ENCODE results near the gene CTSA.
"Not testable (repeated sequence)": the region's sequence is repeated elsewhere in the genome, so short reads cannot be mapped to it uniquely, and the experiment has no call there.

The CTSA gene

GRCh38 chr20:45867136-45867818 is 23.9 kb upstream of the CTSA start:
- DNase-seq, result no peak

GRCh38 chr20:45867819-45868176 is 23.3 kb upstream of the CTSA start:
- no peak for DNase-seq

GRCh38 chr20:45872626-45873025 is 18.5 kb upstream of the CTSA start:
- DNase-seq, result no peak

- DNase-seq, result no peak
Observed at GRCh38 chr20:45873409-45874103, 17.6 kb upstream of the CTSA start.

GRCh38 chr20:45874104-45874481 is 17.0 kb upstream of the CTSA start:
- DNase-seq, result not testable (repeated sequence)

- no peak for DNase-seq
Observed at GRCh38 chr20:45874576-45874975, 16.6 kb upstream of the CTSA start.

- no peak for DNase-seq
Observed at GRCh38 chr20:45878076-45878761, 12.9 kb upstream of the CTSA start.

- peak; percentile 99 for DNase-seq
Observed at GRCh38 chr20:45880988-45881788, 9.9 kb upstream of the CTSA start, which contains the start of gene ZSWIM1. ZSWIM1 (plus strand) TSS chr20:45881227; CDS start chr20:45882593, 1,366 bp downstream.

- no peak for DNase-seq
Observed at GRCh38 chr20:45882469-45883099, 8.6 kb upstream of the CTSA start.

- no peak for DNase-seq
Observed at GRCh38 chr20:45883100-45883469, 8.1 kb upstream of the CTSA start.

- DNase-seq, result no peak
Observed at GRCh38 chr20:45886590-45887345, 4.4 kb upstream of the CTSA start.

GRCh38 chr20:45887346-45887715 is 3.8 kb upstream of the CTSA start, which contains the start of gene SPATA25:
SPATA25 (minus strand) TSS chr20:45887622; CDS start chr20:45887590, 32 bp downstream.
- DNase-seq, result no peak

GRCh38 chr20:45888681-45889080 is 2.5 kb upstream of the CTSA start:
- no peak for DNase-seq

- DNase-seq, result peak; percentile 37 to 43
Observed at GRCh38 chr20:45890077-45890984, 804 bp upstream of the CTSA start.

GRCh38 chr20:45892049-45892825 is 1.1 kb downstream of the CTSA start:
- DNase-seq, result no peak

- no peak for DNase-seq
Observed at GRCh38 chr20:45892828-45893500, 1.8 kb downstream of the CTSA start.

- no peak for DNase-seq
Observed at GRCh38 chr20:45893831-45894230, 2.7 kb downstream of the CTSA start.

- DNase-seq, result no peak
Observed at GRCh38 chr20:45894797-45895196, 3.7 kb downstream of the CTSA start.

- DNase-seq, result no peak
Observed at GRCh38 chr20:45896641-45897161, 5.6 kb downstream of the CTSA start.

Measured in activated CD4-positive, alpha-beta T cell treated with anti-CD3 and anti-CD28 coated beads, Interleukin-2, amount 50 U/mL, for 4 hours (primary cell).